Transverse colon (tissue), 4 donors: ENCODE data around the gene CNTNAP2.

Experiments
- CTCF ChIP-seq, 5 experiments: fragments of 200-600 bp in 3 of 5; fragments of 450-650 bp in 2 of 5; sonication (generic) in 3 of 5; IDR thresholded peaks; 1 replicate in 2 of 5; 2 replicates in 3 of 5; pipeline ENCODE4 v1.5.1; 2016 to 2017; ENCODE audit warnings: antibody characterized with exemption in 5 of 5, inconsistent platforms in 3 of 5, mild to moderate bottlenecking in 2 of 5, moderate library complexity in 1 of 5
- EP300 ChIP-seq: sonication (generic); formaldehyde crosslinking; IDR thresholded peaks from one replicate; pipeline ENCODE4 v1.6.1; 2017; ENCODE audit warnings: antibody characterized with exemption, low read depth
- POLR2A ChIP-seq: fragments of 450-650 bp; IDR thresholded peaks from one replicate; pipeline ENCODE4 v1.6.1; 2016; ENCODE audit warnings: antibody characterized with exemption, mild to moderate bottlenecking, moderate library complexity
- POLR2AphosphoS5 ChIP-seq, 3 donors: sonication (generic); formaldehyde crosslinking; IDR thresholded peaks; one replicate each; pipeline ENCODE4 v1.6.1; 2016; ENCODE audit warnings: antibody characterized with exemption in 3 of 3

DNA sequence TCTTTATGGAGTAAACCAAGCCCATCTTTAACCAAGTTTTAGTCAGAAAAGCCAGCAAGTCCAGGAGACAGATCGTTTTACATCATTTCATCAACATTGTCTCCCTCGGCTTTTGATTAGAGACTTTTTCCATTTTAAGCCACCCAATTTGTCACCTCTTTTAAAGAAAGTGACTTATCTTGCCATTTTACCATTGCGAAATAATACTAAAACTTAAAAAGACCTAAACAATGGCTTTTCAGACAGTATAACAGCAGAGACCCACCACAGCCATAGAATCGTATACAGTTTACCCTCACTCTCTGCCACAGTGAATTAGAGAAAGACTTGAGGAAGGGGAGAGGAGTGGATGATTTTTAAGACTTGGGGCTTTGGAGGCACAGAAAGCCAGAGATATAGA is 2114.3 kb downstream of the CNTNAP2 start:
- TF ChIP-seq EP300: no peak
- no peak for TF ChIP-seq POLR2A
- no peak for TF ChIP-seq CTCF (IDR thresholded peaks at IDR 0.05)
- TF ChIP-seq POLR2AphosphoS5 (IDR thresholded peaks at IDR 0.05): no peak
